Endothelial cell of umbilical vein (primary cell): ENCODE results near the gene ZC3HAV1. TPM values are rescaled to one million over a fixed set of nuclear protein-coding genes. Genes with fewer than 3 reads are reported as not detected.
"Not testable (repeated sequence)": the region's sequence is repeated elsewhere in the genome, so short reads cannot be mapped to it uniquely, and the experiment has no call there.

Experiments used
- BruUV-seq: library from RNA; stranded (reverse); fragments of 400-500 nt; replicated peaks from 2 replicates; lab custom pipeline; 2021; lab: Mats Ljungman, UMichigan
- CTCF ChIA-PET: fragments of 300-600, 350-600 bp; sonication (Branson Sonifier 250); formaldehyde crosslinking; loops from one replicate; lab custom pipeline; 2021; ENCODE audit warnings: antibody characterized with exemption, inconsistent platforms; lab: Charles Lee
- POLR2A ChIA-PET: fragments of 300-600, 350-600 bp; sonication (Branson Sonifier 250); formaldehyde crosslinking; loops from one replicate; lab custom pipeline; 2021; ENCODE audit warnings: antibody characterized with exemption, inconsistent platforms; lab: Charles Lee
- DNase-seq: peaks from one replicate; pipeline ENCODE4 v3.0.0-alpha.2; 2011; ENCODE audit warnings: low read depth, low spot score
- FAIRE-seq: peaks from 2 replicates; lab custom pipeline; 2011; peaks lifted over from hg19 to GRCh38; lab: Jason Lieb, UNC
- H2AFZ ChIP-seq: 2 replicates; pipeline ENCODE4 v1.6.0; 2012; ENCODE audit warnings: low read depth, low read length, control low read depth, inconsistent platforms
- H3K27ac ChIP-seq: 2 replicates; pipeline ENCODE4 v1.5.1; 2011; ENCODE audit warnings: low read depth, mild to moderate bottlenecking, control low read depth, low read length, moderate library complexity; ENCODE audit not compliant: insufficient read depth
- H3K27me3 ChIP-seq, 2 experiments: 2 replicates each; pipeline versions ENCODE4 v1.6.0 to v1.6.1; 2011; ENCODE audit warnings: low read length in 2 of 2, mixed read lengths in 1 of 2; ENCODE audit not compliant: control insufficient read depth in 2 of 2, insufficient read depth in 2 of 2
- H3K36me3 ChIP-seq, 2 experiments: 2 replicates in 1 of 2; 3 replicates in 1 of 2; pipeline ENCODE4 v1.5.1; 2011; ENCODE audit warnings: low read length in 2 of 2, mild to moderate bottlenecking in 1 of 2, moderate library complexity in 1 of 2; ENCODE audit not compliant: control insufficient read depth in 2 of 2, insufficient read depth in 2 of 2; ENCODE audit errors: extremely low read depth in 1 of 2
- H3K4me1 ChIP-seq: 3 replicates; pipeline ENCODE4 v1.5.1; 2011; ENCODE audit warnings: mild to moderate bottlenecking, low read length; ENCODE audit not compliant: control insufficient read depth, insufficient read depth; ENCODE audit errors: extremely low read depth
- H3K4me2 ChIP-seq: 2 replicates; pipeline ENCODE4 v1.6.1; 2011; ENCODE audit warnings: low read length, control low read depth, mixed read lengths; ENCODE audit not compliant: insufficient read depth
- H3K4me3 ChIP-seq, 3 experiments: fragments of 200-600 bp in 1 of 3; sonication (generic), shearing (Covaris generic) in 1 of 3; replicated peaks in 1 of 3; 2 replicates each; pipeline ENCODE4 v1.5.1; 2011 to 2016; ENCODE audit warnings: control low read depth in 3 of 3, low read length in 3 of 3, mild to moderate bottlenecking in 2 of 3, inconsistent platforms in 1 of 3, low read depth in 1 of 3, moderate library complexity in 1 of 3; ENCODE audit not compliant: insufficient read depth in 1 of 3
- H3K79me2 ChIP-seq: 2 replicates; pipeline ENCODE4 v1.6.0; 2012; ENCODE audit warnings: low read length, inconsistent platforms; ENCODE audit not compliant: control insufficient read depth, insufficient read depth
- H3K9ac ChIP-seq: replicated peaks from 2 replicates; pipeline ENCODE3; 2011; ENCODE audit warnings: low read length, control low read depth; ENCODE audit not compliant: insufficient read depth; ENCODE audit errors: extremely low read depth
- H3K9me1 ChIP-seq: replicated peaks from 3 replicates; pipeline ENCODE4 v1.6.0; 2011; ENCODE audit warnings: mild to moderate bottlenecking, low read length; ENCODE audit not compliant: control insufficient read depth, insufficient read depth; ENCODE audit errors: extremely low read depth
- H3K9me3 ChIP-seq: replicated peaks from 2 replicates; pipeline ENCODE4 v1.5.1; 2012; ENCODE audit warnings: low read length, inconsistent platforms; ENCODE audit not compliant: control insufficient read depth, insufficient read depth
- H4K20me1 ChIP-seq: replicated peaks from 2 replicates; pipeline ENCODE3; 2011; ENCODE audit warnings: mild to moderate bottlenecking, low read length; ENCODE audit not compliant: control insufficient read depth, insufficient read depth; ENCODE audit errors: extremely low read depth
- CTCF ChIP-seq, 2 donors: IDR thresholded peaks; 1 replicate in 1 of 2; 2 replicates in 1 of 2; pipeline ENCODE4 v1.5.1; 2011; ENCODE audit warnings: low read length in 2 of 2, mild to moderate bottlenecking in 2 of 2, moderate library complexity in 2 of 2, control low read depth in 1 of 2, inconsistent platforms in 1 of 2, low read depth in 1 of 2; ENCODE audit not compliant: insufficient read depth in 1 of 2; ENCODE audit errors: extremely low read depth in 1 of 2
- EZH2 ChIP-seq: IDR thresholded peaks from 2 replicates; pipeline ENCODE4 v1.6.1; 2012; ENCODE audit warnings: borderline replicate concordance, low read depth, mild to moderate bottlenecking, moderate library complexity, low read length, inconsistent platforms; ENCODE audit not compliant: severe bottlenecking
- FOS ChIP-seq: IDR thresholded peaks from 2 replicates; pipeline ENCODE4 v1.6.1; 2011; ENCODE audit warnings: mild to moderate bottlenecking, low read length, moderate library complexity, borderline replicate concordance; ENCODE audit not compliant: insufficient read depth
- GATA2 ChIP-seq: IDR thresholded peaks from 2 replicates; pipeline ENCODE4 v1.7.0; 2011; ENCODE audit warnings: low read depth, mild to moderate bottlenecking, moderate library complexity, mixed read lengths, low read length; ENCODE audit not compliant: insufficient read length, insufficient read depth
- JUN ChIP-seq: IDR thresholded peaks from 2 replicates; pipeline ENCODE4 v1.6.1; 2011; ENCODE audit warnings: borderline replicate concordance, low read depth; ENCODE audit not compliant: insufficient read length, insufficient read depth
- MAX ChIP-seq: IDR thresholded peaks from 2 replicates; pipeline ENCODE4 v1.6.1; 2011; ENCODE audit not compliant: insufficient read depth, insufficient read length
- MYC ChIP-seq: IDR thresholded peaks from one replicate; pipeline ENCODE4 v1.6.1; 2011; ENCODE audit warnings: mild to moderate bottlenecking, low read depth, low read length
- POLR2A ChIP-seq: IDR thresholded peaks from 2 replicates; pipeline ENCODE4 v1.6.1; 2012; ENCODE audit warnings: low read depth, mild to moderate bottlenecking, control low read depth, low read length
- POLR2AphosphoS5 ChIP-seq: IDR thresholded peaks from 2 replicates; pipeline ENCODE4 v1.6.1; 2012; ENCODE audit warnings: low read depth, mild to moderate bottlenecking, control low read depth, low read length, moderate library complexity; ENCODE audit not compliant: insufficient read depth
- dilution Hi-C: fragments of 300-500 bp; cut with MboI; formaldehyde crosslinking; loops from one replicate; pipeline ENCODE4 v1.15.0; 2019; ENCODE audit warnings: low sequenced_read_pairs; ENCODE audit not compliant: extremely low pct_ligation_motif_present
- intact Hi-C: fragments of 100-400 bp; cut with micrococcal nuclease; formaldehyde crosslinking; loops from one replicate; pipeline ENCODE4 v1.10.0; 2022
- polyA plus RNA-seq, 4 experiments: library from polyadenylated mRNA; depleted of rRNA in 3 of 4; stranded (reverse) in 3 of 4; unstranded in 1 of 4; fragments of >200 nt; gene quantifications; 2 replicates each; pipeline versions ENCODE4 v1.2.1 to v1.2.3, GENCODE V29; 2011 to 2012; ENCODE audit warnings: missing spikeins in 1 of 4
- total RNA-seq: library from RNA; stranded (reverse); gene quantifications from 2 replicates; pipeline ENCODE4 v1.2.3, GENCODE V29; 2021

Gene ZC3HAV1
- total and polyA plus RNA-seq, 2 donors (not counting 3 experiments of a cell fraction or from before 2014, with no cell fraction given), result 17.1 to 37.7 TPM

- Histone ChIP-seq H3K27ac (no peak overlapping the region), H3K4me1 (peaks cover 18% of the 10 kb centered on the region), H3K9me3 (no peaks in the 10 kb centered on the region), H3K4me3 (no peak overlapping the region), H3K9me1 (no peaks in the 10 kb centered on the region), H3K27me3 (no peaks in the 10 kb centered on the region), H3K4me2 (peak overlapping the region; percentile 69), H3K9ac (no peak overlapping the region), H3K79me2 (peaks cover 68% of the 10 kb centered on the region), H2AFZ (no peak overlapping the region), H4K20me1 (peaks cover 3% of the 10 kb centered on the region), H3K36me3 (no peaks in the 10 kb centered on the region)
- POLR2A ChIA-PET, result no interaction called here
- TF ChIP-seq POLR2A, result no peak
- no peak for TF ChIP-seq GATA2
- TF ChIP-seq POLR2AphosphoS5, result no peak
- no peak for TF ChIP-seq EZH2
- TF ChIP-seq CTCF (IDR thresholded peaks at IDR 0.05; ENCODE audit: extremely low read depth in 1 of 2, insufficient read depth in 1 of 2, low read depth in 1 of 2, low read length in 2 of 2), result no peak
- TF ChIP-seq FOS, result no peak
- no peak for TF ChIP-seq JUN
- TF ChIP-seq MYC, result no peak
- no peak for TF ChIP-seq MAX
- dilution Hi-C loops (no loop called here), intact Hi-C loops (no loop called here)
- FAIRE-seq (no peak), DNase-seq (peak; percentile 52)
- BruUV-seq, result no TSS peak
- CTCF ChIA-PET, result interaction anchor here (1.1 to 1.9 kb wide), 3 partner anchors 28 to 217 kb away, joined by 4 to 7 read pairs (median 4); a partner anchor contains a TSS
These were observed 6.3 kb downstream of the ZC3HAV1 start for GRCh38 chr7:139103057-139103815.

GRCh38 chr7:139101637-139102158 is 7.8 kb downstream of the ZC3HAV1 start:
- Histone ChIP-seq H3K79me2 (peaks cover 53% of the 10 kb centered on the region), H3K4me1 (peaks cover 12% of the 10 kb centered on the region)
- H3K27ac ChIP-seq, H2AFZ ChIP-seq, H3K4me2 ChIP-seq, CTCF ChIA-PET, H3K27me3 ChIP-seq, DNase-seq, H3K9me3 ChIP-seq, dilution Hi-C loops, BruUV-seq, H3K9me1 ChIP-seq, H4K20me1 ChIP-seq, H3K36me3 ChIP-seq, H3K4me3 ChIP-seq, H3K9ac ChIP-seq, POLR2A ChIA-PET, intact Hi-C loops, FAIRE-seq: not testable (repeated sequence)
